Right lobe of liver (tissue), 6 donors: ENCODE data around the gene GRM2. TPM values are rescaled to one million over a fixed set of nuclear protein-coding genes. Genes with fewer than 3 reads are reported as not detected.

ENCODE experiments used
- ATAC-seq, 4 donors: fragments of 200-7000 bp; cut with Tn5 transposase; one replicate each; pipeline ENCODE4 v1.9.1; 2020; ENCODE audit warnings: mild to moderate bottlenecking in 4 of 4, moderate library complexity in 4 of 4
- DNase-seq, 3 donors: peaks; one replicate each; pipeline ENCODE4 v3.0.0-alpha.2; 2020
- H3K27ac ChIP-seq, 3 donors: fragments of 200-600 bp; one replicate each; pipeline ENCODE4 v1.8.0; 2022
- H3K27me3 ChIP-seq, 2 donors: fragments of 200-600 bp; one replicate each; pipeline ENCODE4 v1.8.0; 2022
- H3K36me3 ChIP-seq, 4 donors: fragments of 200-600 bp; sonication (generic) in 1 of 4; one replicate each; pipeline versions ENCODE4 v1.5.1 to v1.8.0; 2017 to 2022; ENCODE audit warnings: control low read depth in 1 of 4
- H3K4me1 ChIP-seq, 4 donors: fragments of 200-600 bp; sonication (generic) in 1 of 4; one replicate each; pipeline versions ENCODE4 v1.5.1 to v1.8.0; 2017 to 2022; ENCODE audit warnings: control low read depth in 1 of 4
- H3K4me3 ChIP-seq, 3 donors: fragments of 200-600 bp; one replicate each; pipeline ENCODE4 v1.8.0; 2022
- H3K9me3 ChIP-seq, 4 donors: fragments of 200-600 bp; sonication (generic) in 1 of 4; one replicate each; pipeline versions ENCODE4 v1.5.1 to v1.8.0; 2017 to 2022; ENCODE audit warnings: control low read depth in 1 of 4
- CTCF ChIP-seq, 4 donors: fragments of 200-600 bp in 3 of 4; fragments of 450-650 bp in 1 of 4; IDR thresholded peaks; one replicate each; pipeline versions ENCODE4 v1.5.1 to v1.8.0; 2016 to 2022; ENCODE audit warnings: antibody characterized with exemption in 4 of 4, mild to moderate bottlenecking in 2 of 4
- POLR2A ChIP-seq: fragments of 450-650 bp; IDR thresholded peaks from one replicate; pipeline ENCODE4 v1.6.1; 2017; ENCODE audit warnings: antibody characterized with exemption, mild to moderate bottlenecking
- WGBS: methylation state at CpG from one replicate; pipeline ENCODE4 v1.1.6; 2018; ENCODE audit warnings: low coverage, low lambda C conversion rate; ENCODE audit not compliant: insufficient coverage; ENCODE audit errors: missing lambda C conversion rate; 5-methylcytosine and 5-hydroxymethylcytosine counted together
- intact Hi-C, 2 donors: fragments of 100-400 bp; cut with DNase I; formaldehyde crosslinking; loops; one replicate each; pipeline versions ENCODE4 v1.11.2 to v1.14.1; 2022
- total RNA-seq, 6 experiments: library from RNA; depleted of rRNA in 2 of 6; stranded (reverse); fragments of >200 nt in 2 of 6; fragmentation: NEBNext Ultra II Directional in 3 of 6; extraction: Animal tissue kit (Norgen Biotek cat#: 25700) in 3 of 6; gene quantifications; one replicate each; pipeline versions ENCODE4 v1.1.0 to v1.2.4, GENCODE V29; 2016 to 2023
- donor health status: DM: no; HTN: yes; CAD: no.
- donor health status: DM: no; HTN: no; CAD: no.
- donor health status: DM: no; HTN: no; CAD: no.
- donor health status: DM: no; HTN: yes; CAD: no.
- donor health status: DM: no; HTN: yes; CAD: no.

Gene GRM2
- total RNA-seq, 6 experiments from 2014 or later: 1.2 TPM; not detected in 5

GRCh38 chr3:51688206-51688600 is 18.7 kb upstream of the GRM2 start:
- intact Hi-C loops: no loop called here
- peaks cover 0 to 40% (median 8%) of the 10 kb centered on the region in 4 donors for H3K36me3 ChIP-seq
- no CpG with 5 or more reads among the region's 3 CpGs for WGBS

GRCh38 chr3:51691021-51691420 is 15.8 kb upstream of the GRM2 start:
- ATAC-seq (no peak), DNase-seq (no peak)
- H3K4me3 ChIP-seq: no peak overlapping the region
- no peaks in the 10 kb centered on the region for H3K4me1 ChIP-seq
- intact Hi-C loops: no loop called here
- H3K9me3 ChIP-seq: no peaks in the 10 kb centered on the region
- H3K27ac ChIP-seq: no peak overlapping the region
- no peaks in the 10 kb centered on the region for H3K27me3 ChIP-seq
- TF ChIP-seq POLR2A: no peak
- no peak for TF ChIP-seq CTCF (IDR thresholded peaks at IDR 0.05)
- WGBS: no CpG with 5 or more reads among the region's 5 CpGs
- peaks cover 0 to 25% (median under 1%) of the 10 kb centered on the region in 4 donors for H3K36me3 ChIP-seq

More at GRCh38 chr3:51688206-51688600, 18.7 kb upstream of the GRM2 start:
- Histone ChIP-seq H3K4me1 (no peaks in the 10 kb centered on the region), H3K27ac (no peak overlapping the region), H3K27me3 (no peaks in the 10 kb centered on the region), H3K9me3 (no peaks in the 10 kb centered on the region), H3K4me3 (no peak overlapping the region)
- DNase-seq (no peak), ATAC-seq (no peak)
- TF ChIP-seq CTCF (IDR thresholded peaks at IDR 0.05): no peak
- no peak for TF ChIP-seq POLR2A

GRCh38 chr3:51691949-51692348 is 14.9 kb upstream of the GRM2 start:
- ATAC-seq: no peak
- H3K36me3 ChIP-seq: peaks cover 0 to 25% (median under 1%) of the 10 kb centered on the region in 4 donors

GRCh38 chr3:51692980-51693395 is 13.9 kb upstream of the GRM2 start:
- Histone ChIP-seq H3K27ac (no peak overlapping the region), H3K4me1 (no peaks in the 10 kb centered on the region), H3K9me3 (no peaks in the 10 kb centered on the region), H3K27me3 (no peaks in the 10 kb centered on the region), H3K36me3 (peaks cover 0 to 24% (median under 1%) of the 10 kb centered on the region in 4 donors), H3K4me3 (no peak overlapping the region)
- TF ChIP-seq POLR2A (no peak), CTCF (IDR thresholded peaks at IDR 0.05) (no peak)
- ATAC-seq (no peak), DNase-seq (no peak)
- no CpG with 5 or more reads among the region's 8 CpGs for WGBS
- intact Hi-C loops: no loop called here

More at GRCh38 chr3:51691949-51692348, 14.9 kb upstream of the GRM2 start:
- no peaks in the 10 kb centered on the region for H3K9me3 ChIP-seq
- H3K27ac ChIP-seq: no peak overlapping the region
- no peak for TF ChIP-seq POLR2A
- TF ChIP-seq CTCF (IDR thresholded peaks at IDR 0.05): no peak
- H3K27me3 ChIP-seq: no peaks in the 10 kb centered on the region
- no peak overlapping the region for H3K4me3 ChIP-seq
- no peaks in the 10 kb centered on the region for H3K4me1 ChIP-seq
- intact Hi-C loops: no loop called here
- WGBS: 100% methylated on average over 3 of the region's 3 CpGs
- no peak for DNase-seq

- Histone ChIP-seq H3K27ac (no peak overlapping the region), H3K4me1 (no peaks in the 10 kb centered on the region), H3K4me3 (no peak overlapping the region), H3K9me3 (no peaks in the 10 kb centered on the region), H3K27me3 (no peaks in the 10 kb centered on the region), H3K36me3 (peaks cover 0 to 37% (median 9%) of the 10 kb centered on the region in 4 donors)
- TF ChIP-seq POLR2A: no peak
- TF ChIP-seq CTCF (IDR thresholded peaks at IDR 0.05): no peak
- 72% methylated on average over 2 of the region's 10 CpGs for WGBS
- DNase-seq: no peak
- intact Hi-C loops: no loop called here
- ATAC-seq: no peak
Measured at GRCh38 chr3:51696954-51697353, 9.9 kb upstream of the GRM2 start.
